GM11168 (cell line): ENCODE data around the gene ATP11C.

Experiments
- in situ Hi-C: fragments of 300-500 bp; cut with MboI; formaldehyde crosslinking; loops from one replicate; pipeline ENCODE4 v1.12.0; 2022; ENCODE audit warnings: low sequenced_read_pairs; ENCODE audit not compliant: unreplicated experiment

The ATP11C gene

DNA sequence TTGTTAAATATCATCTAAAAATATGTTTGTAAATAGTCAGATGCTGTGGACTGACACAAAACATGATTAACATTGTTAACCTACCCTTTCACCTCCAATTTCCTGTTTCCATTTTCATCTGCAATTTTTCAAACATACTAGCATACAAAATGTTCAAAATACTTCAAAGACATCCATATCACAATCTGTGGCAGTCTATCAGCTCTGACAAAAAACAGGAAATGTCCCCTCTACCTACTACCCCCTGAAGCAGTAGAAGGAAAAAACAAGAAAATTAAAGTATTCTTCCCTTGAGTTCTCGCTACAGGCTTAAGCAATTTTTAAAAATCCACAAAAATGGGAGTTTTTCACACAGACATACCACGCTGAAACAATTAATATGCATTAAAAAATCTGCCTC is 116.6 kb downstream of the ATP11C start:
- in situ Hi-C loops: no loop called here

DNA sequence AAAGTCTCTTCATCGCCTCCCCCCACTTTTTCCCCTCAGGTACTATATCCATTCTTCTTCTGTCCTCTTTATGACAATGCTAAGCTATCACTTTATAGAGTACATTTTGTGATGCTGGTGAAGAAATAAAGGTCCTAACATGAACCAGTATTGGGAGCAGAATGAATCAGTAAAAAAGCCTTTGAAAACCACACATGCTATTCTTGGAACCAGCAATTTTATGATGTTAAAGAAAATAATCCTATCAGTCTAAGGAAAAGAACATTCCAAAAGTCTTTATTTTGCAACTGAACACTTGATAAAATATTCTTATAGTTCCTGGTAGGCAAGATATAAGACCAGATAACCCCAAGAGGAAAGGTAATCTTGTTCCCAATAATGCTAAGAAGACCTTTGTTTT is 117.1 kb downstream of the ATP11C start:
- in situ Hi-C loops: no loop called here

DNA sequence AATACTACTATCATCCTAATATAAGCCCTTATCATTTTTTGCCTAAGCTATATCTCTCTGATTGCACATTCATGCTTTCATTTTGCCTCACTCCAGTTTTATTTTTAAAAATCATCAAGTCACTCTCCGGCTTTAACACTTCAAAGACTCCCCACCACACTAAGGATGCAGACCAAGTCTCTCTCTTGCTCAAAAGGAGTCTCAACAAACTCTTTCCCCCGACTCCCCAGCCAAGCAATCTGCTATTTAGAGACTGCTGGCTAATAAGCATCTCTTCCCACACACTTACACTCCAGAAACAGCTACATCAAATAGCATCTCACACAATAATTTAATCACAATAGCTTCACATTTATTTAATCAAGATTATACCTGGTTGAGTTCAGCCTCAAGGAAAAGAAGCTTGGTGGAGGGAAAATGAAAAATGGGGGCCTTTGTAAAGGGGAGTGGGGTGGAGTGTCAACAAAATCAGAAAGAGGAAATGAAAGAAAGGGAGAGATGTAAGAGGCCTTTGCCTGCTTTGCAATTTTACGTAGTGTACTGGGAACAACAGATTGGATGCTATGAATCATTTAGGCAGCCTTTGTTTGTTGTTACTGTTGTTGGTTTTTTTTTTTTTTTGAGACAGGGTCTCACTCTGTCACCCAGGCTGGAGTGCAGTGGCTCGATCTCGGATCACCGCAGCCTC is 120.8 kb downstream of the ATP11C start:
- in situ Hi-C loops: no loop called here

DNA sequence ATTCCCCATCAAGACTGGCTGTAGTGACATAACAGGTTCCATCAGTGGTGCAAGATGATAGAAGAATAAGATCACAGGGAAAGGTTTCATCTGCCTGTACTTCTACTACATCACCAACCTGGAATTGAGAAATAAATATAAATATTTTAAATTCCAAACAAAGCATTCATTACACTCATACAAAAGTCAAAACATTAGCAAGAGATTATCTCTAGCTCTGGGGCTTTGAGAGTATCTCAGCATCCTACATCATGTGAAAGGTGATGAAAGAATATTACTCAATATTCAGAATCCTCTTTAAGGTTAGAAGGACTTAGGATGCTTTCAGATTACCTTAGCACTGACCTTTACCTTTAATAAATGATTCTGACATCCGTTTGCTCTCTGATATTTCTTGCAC is 128.4 kb downstream of the ATP11C start:
- in situ Hi-C loops: no loop called here

DNA sequence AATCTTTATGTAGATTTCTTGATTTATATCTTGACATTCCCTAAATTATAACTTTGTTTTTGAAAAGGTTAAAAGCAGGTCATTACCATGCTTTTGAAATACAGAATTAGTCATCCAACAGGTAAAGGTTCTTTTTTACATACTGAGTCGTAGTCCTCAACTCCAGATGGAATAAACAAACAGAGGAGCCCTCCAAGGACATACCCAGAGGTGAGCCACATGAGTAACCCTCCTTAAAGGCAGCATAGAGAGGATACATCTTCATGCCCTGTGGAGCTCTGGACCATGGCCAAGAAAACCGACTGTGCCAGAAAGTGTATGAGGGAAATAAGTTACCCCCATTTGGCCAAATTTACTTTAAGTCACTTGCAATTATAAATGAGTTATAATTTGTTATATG is 129.6 kb downstream of the ATP11C start:
- in situ Hi-C loops: no loop called here

DNA sequence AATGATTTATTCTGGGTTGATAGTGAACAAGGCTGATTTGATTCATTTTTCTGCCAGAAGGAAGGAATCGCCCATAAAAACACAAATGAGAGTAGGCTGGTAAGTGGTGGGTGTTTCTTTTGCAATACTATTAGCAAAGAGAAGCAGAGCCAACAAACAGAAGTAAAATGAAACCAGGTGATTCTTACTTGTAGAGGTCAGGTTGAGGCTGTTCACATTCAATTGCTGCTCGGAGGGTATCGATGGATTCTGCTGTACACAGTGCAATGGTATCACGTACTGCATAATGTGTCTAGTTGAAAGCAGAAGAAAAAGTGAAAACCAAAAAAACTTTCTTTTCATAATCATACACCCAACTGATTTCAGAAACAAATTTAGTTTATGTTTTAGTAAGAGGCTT is 130.8 kb downstream of the ATP11C start:
- in situ Hi-C loops: no loop called here

DNA sequence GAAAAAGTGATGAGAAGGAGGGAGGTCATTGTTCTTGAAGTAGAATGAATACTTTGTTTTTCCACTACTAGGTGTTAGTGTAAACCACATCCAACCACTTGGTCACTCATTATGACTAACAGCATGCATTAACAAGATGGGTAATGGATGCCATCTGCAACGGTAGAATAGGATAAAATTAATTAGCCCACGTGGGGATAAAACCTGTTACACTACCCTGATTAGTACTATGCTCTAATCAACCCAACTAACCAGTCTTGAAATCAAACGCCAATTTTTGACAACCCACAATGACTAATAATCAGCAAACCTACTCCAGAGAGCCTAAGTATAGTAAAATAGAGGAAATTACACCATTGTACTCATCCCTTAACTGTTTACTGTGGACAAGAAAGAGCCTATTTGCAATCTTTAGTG is 131.4 kb downstream of the ATP11C start:
- in situ Hi-C loops: no loop called here

DNA sequence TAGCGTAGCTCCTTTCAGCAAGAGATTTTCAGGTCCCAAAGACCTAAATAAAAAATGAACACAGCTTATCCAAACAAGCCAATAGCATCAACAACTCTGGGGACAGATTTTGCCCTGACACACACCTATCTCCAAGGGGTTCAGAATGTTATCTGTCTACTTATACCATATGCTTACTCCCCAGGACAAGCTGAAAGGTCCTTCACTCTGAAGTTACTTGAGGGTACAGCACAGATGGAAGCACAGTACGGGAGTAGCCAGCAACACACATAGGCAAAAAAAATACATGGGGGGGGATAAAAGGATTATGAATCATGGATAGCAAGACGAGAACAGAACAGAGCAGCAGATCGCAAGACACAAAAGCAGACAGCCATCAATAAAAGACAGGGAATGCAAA is 134.2 kb downstream of the ATP11C start:
- in situ Hi-C loops: no loop called here

DNA sequence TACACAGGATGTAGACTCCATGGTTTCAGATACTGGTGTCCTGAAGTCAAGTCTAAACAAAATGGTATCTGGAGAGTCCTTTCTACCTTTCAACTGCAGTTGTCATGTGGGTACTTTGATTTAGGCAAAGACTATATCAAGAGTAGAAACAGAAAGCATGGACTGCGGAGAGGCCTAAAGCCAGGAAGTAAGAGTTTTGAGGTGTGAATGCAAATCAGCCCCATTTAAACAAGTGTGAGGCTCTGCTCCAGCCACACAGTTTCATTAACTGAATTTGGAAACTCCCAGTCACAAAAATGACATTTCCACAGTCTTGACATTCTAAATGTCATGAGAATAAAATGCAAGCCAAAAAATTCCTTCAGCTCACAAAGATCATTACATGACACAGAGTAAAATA is 137.7 kb downstream of the ATP11C start:
- in situ Hi-C loops: no loop called here

DNA sequence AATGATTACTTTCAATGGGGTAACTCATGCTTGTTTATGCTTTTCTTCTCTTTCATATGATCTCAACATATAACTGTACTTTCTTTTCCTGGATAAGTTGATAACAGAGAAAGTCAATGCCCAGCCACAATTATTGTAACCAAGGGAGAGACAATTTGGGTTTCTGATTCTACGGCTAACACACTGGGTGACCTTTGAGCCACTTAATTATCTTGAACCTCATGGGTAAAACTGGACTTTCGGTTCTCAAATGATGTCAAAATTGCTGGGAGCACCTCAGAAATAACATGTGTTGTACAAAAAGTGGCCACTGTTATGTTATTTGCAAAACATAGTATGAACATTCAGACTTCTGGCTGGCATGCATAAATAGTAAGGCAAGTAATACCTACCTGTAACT is 145.3 kb downstream of the ATP11C start:
- in situ Hi-C loops: no loop called here

DNA sequence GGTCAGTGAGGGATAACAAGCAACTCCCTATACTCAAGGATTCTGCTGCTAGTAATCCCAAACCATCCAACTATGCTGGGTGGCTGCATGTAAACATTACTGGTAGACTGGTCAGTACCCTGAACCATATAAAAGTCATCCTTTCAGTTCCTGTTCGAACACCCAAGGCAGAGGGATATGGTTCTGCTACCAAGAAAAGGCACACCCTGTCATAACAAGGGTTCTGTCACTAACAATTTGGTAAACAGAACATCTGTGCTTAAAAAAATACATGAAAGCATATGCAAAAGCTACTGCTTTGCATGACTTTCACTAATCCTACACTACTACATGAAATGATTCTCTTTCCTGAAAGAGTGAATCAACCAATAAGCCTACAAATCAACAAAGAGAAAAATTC is 148.0 kb downstream of the ATP11C start:
- in situ Hi-C loops: no loop called here

DNA sequence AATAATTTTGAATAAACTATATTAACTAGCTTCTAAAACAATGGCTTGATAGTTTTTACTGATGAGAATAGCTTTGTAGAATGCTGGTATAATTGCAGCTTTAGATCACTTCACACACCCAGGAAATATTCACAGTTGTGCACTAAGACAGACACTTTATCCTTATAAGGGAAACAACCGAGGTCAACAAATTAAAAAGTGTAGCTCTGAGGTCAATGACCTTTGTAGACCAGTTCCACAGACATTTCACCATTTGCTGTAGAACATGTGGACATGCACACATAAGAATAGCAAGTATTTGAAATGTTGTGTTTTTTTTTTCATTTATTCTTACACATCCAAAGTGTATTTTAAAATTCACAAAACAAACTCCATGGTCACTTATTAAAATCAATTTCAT is 148.9 kb downstream of the ATP11C start:
- in situ Hi-C loops: no loop called here

DNA sequence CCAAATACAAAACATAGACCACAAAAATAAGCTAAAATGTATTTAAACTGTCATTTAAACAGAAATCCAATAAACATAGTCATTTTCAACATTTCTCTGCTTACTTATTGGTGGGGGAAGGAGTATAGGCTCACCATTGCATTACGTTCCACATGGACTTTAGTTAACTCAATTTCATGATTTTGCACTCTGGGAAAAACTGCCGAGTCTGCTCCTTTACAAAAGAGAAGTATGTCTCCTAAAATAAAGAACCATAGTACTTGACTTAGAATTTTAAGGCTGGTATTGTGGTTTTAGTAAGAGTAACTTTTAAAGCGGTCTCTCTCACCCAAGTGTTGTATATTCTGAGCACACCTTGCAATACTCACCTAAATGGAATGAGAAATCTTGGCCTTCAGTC is 149.8 kb downstream of the ATP11C start:
- in situ Hi-C loops: no loop called here

DNA sequence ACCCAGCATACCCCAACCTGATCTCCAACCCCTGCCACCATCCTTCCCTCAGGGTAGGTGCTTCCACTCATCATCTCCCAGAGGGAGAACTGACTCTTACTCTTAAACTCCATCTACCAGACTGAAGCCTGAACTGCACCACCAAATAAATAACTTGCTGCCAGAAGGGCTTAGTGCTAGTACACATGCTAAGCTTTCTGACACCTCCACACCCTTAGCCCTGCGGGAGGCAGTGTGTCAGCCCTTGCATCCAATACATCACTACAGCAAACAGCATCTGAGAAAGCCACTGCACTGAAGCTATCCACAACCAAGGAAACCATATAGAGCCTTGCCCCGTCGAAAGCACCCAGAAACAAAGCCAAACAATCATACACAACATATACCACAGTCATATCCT is 156.3 kb downstream of the ATP11C start:
- in situ Hi-C loops: no loop called here

DNA sequence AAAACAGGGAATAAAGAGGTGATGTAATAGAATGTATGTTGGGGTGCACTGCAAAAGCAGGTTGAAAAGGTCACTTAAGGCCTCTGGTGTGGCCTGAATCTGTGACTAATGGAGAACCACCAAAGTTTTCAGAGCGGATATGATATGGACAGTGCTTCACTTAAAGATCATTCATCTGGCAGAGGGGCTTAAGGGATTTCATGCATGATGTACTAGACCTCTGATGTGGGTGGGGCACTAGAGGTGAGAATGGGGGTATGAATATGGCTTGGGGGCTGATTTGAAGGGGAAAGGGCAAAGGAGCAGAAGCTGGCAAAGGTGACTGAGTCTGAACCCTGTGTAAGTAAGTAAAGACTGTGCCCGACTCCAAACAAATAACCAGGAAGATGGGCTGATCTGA is 162.5 kb downstream of the ATP11C start:
- in situ Hi-C loops: no loop called here

DNA sequence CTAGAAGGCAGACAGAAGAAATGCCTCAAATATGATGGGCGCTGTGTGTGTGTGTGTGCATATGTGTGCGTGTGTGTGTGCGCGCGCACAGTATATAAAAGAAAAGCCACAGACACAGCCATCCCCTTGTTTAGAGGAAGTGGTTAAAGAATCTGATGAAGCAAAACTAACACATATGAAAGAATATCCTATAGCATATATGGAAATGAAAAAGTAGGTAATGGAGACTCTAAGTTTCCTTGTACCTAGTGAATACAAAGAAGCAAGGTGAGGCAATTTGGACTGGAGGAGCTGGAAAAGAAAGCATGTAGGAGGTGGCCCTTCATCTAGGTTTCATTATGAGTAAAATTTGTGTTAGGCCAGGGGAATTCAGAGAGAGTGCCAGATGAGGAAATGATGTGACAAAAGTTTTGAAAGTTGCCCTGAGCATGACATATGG is 166.3 kb downstream of the ATP11C start:
- in situ Hi-C loops: no loop called here

DNA sequence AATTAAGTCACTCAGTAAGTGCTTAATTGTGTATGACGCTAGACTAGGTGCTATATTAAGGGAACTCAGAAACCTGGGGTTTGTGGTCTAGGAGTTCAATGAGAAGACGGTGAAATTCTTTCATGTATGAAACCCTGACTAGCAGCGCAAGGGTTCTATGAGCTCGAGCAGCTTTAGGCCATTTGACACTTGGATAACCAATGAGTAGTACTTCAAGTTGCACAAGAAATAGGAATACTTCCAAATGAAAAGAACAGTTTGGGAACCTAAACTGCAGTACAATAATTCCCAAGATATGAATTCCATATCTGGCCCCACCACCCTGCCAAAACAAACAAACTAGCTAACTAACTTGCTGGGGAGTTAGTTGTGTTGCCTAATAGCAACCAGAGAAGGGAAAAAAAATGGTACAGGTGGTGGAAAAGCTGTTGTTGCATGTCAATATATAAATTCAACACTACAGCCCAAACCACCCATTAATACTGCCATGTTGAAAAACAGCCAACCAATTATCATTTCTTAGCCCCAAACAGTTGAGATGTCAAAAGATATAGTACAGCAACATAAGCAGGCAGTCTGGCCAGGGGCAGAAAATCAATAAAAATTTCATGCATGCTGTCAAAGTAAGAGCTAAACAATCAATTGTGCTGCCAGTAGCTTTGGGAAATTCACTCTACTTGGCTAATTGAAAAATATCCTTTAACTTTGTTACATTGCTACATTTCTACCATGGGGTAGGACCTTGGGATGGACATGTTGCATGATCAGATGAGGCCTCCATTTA is 170.3 kb downstream of the ATP11C start:
- in situ Hi-C loops: no loop called here

DNA sequence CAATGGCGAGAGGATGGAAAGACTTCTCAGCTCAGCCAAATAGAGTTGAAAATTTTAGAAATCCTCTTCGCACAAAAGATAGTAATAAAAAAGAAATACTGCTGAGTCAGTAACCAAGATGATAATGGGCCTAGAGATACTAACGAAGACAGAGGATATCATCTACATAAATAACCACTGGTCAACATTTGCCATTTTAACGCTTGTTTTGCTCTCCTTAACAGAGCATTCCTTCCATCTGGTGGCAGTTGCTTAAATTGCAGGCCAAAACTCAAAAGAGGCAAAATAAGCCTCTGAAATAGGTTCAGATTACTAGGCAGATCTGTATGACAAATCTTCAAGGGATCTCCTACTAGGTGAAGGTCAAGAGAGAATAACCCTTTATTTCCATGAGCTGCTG is 173.2 kb downstream of the ATP11C start:
- in situ Hi-C loops: no loop called here

DNA sequence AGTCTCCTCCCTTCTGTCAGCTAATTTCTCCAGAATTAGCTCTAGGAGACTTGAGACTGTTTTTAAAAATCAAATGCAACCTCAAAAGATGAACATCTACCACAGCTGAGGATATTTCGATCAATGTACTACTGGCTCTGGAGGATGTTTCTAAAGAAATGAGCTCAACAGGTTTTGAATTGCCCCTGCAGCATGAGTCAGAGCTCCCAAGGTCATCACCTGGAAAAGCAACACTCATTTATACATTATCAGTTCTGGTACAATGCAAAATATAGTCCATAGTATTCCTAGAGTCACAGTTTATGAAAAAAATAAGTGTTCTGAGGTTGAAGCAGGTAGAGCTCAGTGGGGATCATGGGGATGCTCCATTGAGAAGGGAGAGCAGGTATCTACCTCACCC is 174.0 kb downstream of the ATP11C start:
- in situ Hi-C loops: no loop called here

DNA sequence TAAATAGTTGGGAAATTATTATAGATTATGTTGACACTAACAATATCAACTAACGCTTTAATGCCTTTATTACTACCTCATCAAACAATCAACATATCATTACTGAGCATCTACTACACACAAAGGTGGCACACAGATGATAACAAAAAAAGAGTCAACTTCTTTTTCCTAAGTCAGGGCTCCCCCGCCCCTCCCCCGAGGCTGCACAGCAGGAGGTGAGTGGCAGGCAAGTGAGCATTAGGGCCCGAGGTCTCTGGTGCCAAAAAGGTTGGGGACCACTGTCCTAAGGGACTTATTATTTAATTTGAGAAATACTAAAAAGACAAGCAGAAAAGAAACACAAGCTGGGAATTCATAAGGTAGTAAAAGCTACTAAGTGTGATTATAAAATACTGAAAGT is 174.6 kb downstream of the ATP11C start:
- in situ Hi-C loops: no loop called here

DNA sequence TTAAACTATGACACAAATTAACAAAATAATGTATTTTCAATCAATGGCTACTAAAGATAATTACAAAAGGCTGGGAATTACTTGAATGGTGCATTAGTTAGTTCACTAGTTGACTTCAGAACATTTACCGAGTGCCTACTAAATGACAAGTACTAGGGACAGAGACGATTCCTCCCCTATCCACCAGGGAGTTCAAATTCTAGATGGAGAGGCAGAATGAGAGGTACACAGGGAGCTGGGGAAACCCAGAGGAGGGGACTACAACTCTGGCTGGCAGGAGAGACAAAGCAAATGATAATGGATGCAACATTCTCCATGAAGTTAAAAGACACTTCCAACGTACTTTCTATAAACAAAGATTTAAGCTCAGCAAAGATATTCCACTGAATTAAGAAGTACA is 181.8 kb downstream of the ATP11C start:
- in situ Hi-C loops: no loop called here

DNA sequence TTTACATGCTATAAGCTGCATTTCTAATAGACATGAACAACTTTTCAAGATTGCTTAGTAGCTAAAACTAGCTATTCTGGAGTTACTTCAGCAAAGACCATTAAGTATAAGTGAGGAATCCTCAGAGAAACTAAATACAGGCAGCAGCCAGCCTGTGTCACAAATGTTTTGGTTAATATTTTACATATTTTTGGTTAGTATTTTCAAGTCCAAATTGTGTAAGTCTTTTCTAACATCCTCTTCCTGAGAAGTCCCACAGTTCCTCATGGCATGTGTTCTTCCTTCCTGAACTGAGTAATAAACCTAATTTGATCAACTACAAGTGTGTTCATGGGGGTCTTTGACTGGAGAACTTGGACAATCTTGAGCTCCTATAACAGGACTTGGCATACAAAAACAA is 182.5 kb downstream of the ATP11C start:
- in situ Hi-C loops: no loop called here
